Fibroblast of villous mesenchyme (primary cell): ENCODE data around the gene NAA10. TPM values are rescaled to one million over a fixed set of nuclear protein-coding genes. Genes with fewer than 3 reads are reported as not detected.

Experiments
- DNase-seq: peaks from one replicate; pipeline ENCODE4 v3.0.0-alpha.2; 2010; ENCODE audit warnings: low read depth
- H3K4me3 ChIP-seq: 2 replicates; pipeline ENCODE4 v1.5.1; 2011; ENCODE audit warnings: low read depth, mild to moderate bottlenecking, low read length
- CTCF ChIP-seq: IDR thresholded peaks from 2 replicates; pipeline ENCODE4 v1.5.1; 2012; ENCODE audit warnings: low read depth, mild to moderate bottlenecking, low read length; ENCODE audit not compliant: insufficient read depth
- total RNA-seq: library from RNA; depleted of rRNA; stranded (reverse); fragments of >200 nt; gene quantifications from 2 replicates; pipeline ENCODE4 v1.2.3, GENCODE V29; 2012

NAA10 gene
- total RNA-seq, 1 donor: 62.2 TPM

GRCh38 chrX:153973127-153974002 lies 38.5 kb upstream of the NAA10 start:
- H3K4me3 ChIP-seq: peak overlapping the region; percentile 63
- DNase-seq: no peak
- no peak for TF ChIP-seq CTCF

- TF ChIP-seq CTCF: no peak
- peak; percentile 83 for DNase-seq
- peak within 1 kb of the TSS; percentile 88 for H3K4me3 ChIP-seq
Observed at GRCh38 chrX:153972368-153973126, 37.7 kb upstream of the NAA10 start, which contains the start of gene TMEM187. TSS of gene TMEM187 (plus strand) at chrX:153972754. CDS start at chrX:153982063, 9,309 bp downstream.

- no peak for TF ChIP-seq CTCF
- DNase-seq: peak; percentile 89
- H3K4me3 ChIP-seq: peak within 1 kb of the TSS; percentile 88
Observed at GRCh38 chrX:153971450-153972367, 36.9 kb upstream of the NAA10 start, which contains the start of gene HCFC1. TSS of gene HCFC1 (minus strand) at chrX:153971818. CDS start at chrX:153970840, 978 bp downstream.

- DNase-seq: peak; percentile 92
- TF ChIP-seq CTCF: no peak
Observed at GRCh38 chrX:153971124-153971449, 36.2 kb upstream of the NAA10 start.

GRCh38 chrX:153970357-153971123 lies 35.7 kb upstream of the NAA10 start:
- peak; percentile 77 for DNase-seq

More at GRCh38 chrX:153971124-153971449, 36.2 kb upstream of the NAA10 start:
- H3K4me3 ChIP-seq: peak overlapping the region; percentile 88

More at GRCh38 chrX:153970357-153971123, 35.7 kb upstream of the NAA10 start:
- peak overlapping the region; percentile 88 for H3K4me3 ChIP-seq
- no peak for TF ChIP-seq CTCF
